Left ventricle myocardium inferior (tissue), 1 donor: Measurements from ENCODE around the gene RING1. TPM values are rescaled to one million over a fixed set of nuclear protein-coding genes. Genes with fewer than 3 reads are reported as not detected.

Experiments used
- DNase-seq: peaks from one replicate; pipeline ENCODE4 v3.0.0-alpha.2; 2020
- H3K27ac ChIP-seq: fragments of 200-600 bp; replicated peaks from 2 replicates; pipeline ENCODE4 v1.8.0; 2021
- H3K27me3 ChIP-seq: fragments of 200-600 bp; 2 replicates; pipeline ENCODE4 v1.8.0; 2021; ENCODE audit warnings: low read depth
- H3K36me3 ChIP-seq: fragments of 200-600 bp; 2 replicates; pipeline ENCODE4 v1.8.0; 2021
- H3K4me1 ChIP-seq: fragments of 200-600 bp; 2 replicates; pipeline ENCODE4 v1.8.0; 2021
- H3K4me3 ChIP-seq: fragments of 200-600 bp; 2 replicates; pipeline ENCODE4 v1.8.0; 2021; ENCODE audit warnings: mild to moderate bottlenecking, moderate library complexity
- H3K9me3 ChIP-seq: fragments of 200-600 bp; replicated peaks from 2 replicates; pipeline ENCODE4 v1.8.0; 2021
- CTCF ChIP-seq: fragments of 200-600 bp; IDR thresholded peaks from 2 replicates; pipeline ENCODE4 v1.8.0; 2021; ENCODE audit warnings: antibody characterized with exemption, mild to moderate bottlenecking, borderline replicate concordance
- intact Hi-C: fragments of 100-400 bp; cut with micrococcal nuclease; formaldehyde crosslinking; loops from one replicate; pipeline ENCODE4 v1.11.0; 2022
- total RNA-seq: library from RNA; stranded (reverse); fragmentation: NEBNext Ultra II Directional; extraction: Animal tissue kit (Norgen Biotek cat#: 25700); gene quantifications from one replicate; pipeline ENCODE4 v1.2.1, GENCODE V29; 2021
- donor health status: DM: no; HTN: yes; CAD: no; lungs with severe emphysema.

The RING1 gene
- total RNA-seq, 1 donor from 2014 or later: 28.4 TPM

- no peak for TF ChIP-seq CTCF
- Histone ChIP-seq H3K27me3 (no peaks in the 10 kb centered on the region), H3K4me1 (peaks cover 9% of the 10 kb centered on the region), H3K4me3 (no peak overlapping the region), H3K9me3 (no peaks in the 10 kb centered on the region), H3K27ac (no peak overlapping the region), H3K36me3 (no peaks in the 10 kb centered on the region)
- intact Hi-C loops: no loop called here
- no peak for DNase-seq
These were observed 29.4 kb upstream of the RING1 start for GRCh38 chr6:33178755-33179475.

- intact Hi-C loops: no loop called here
- H3K27me3 ChIP-seq: no peaks in the 10 kb centered on the region
- H3K4me1 ChIP-seq: peaks cover 9% of the 10 kb centered on the region
- no peak for TF ChIP-seq CTCF
- H3K9me3 ChIP-seq: no peaks in the 10 kb centered on the region
- no peaks in the 10 kb centered on the region for H3K36me3 ChIP-seq
- no peak for DNase-seq
- H3K27ac ChIP-seq: no peak overlapping the region
- H3K4me3 ChIP-seq: no peak overlapping the region
These were observed 27.2 kb upstream of the RING1 start for GRCh38 chr6:33181141-33181540.

- Histone ChIP-seq H3K36me3 (no peaks in the 10 kb centered on the region), H3K27me3 (no peaks in the 10 kb centered on the region), H3K4me3 (no peak overlapping the region), H3K27ac (no peak overlapping the region), H3K9me3 (no peaks in the 10 kb centered on the region), H3K4me1 (peaks cover 9% of the 10 kb centered on the region)
- DNase-seq: no peak
- intact Hi-C loops: no loop called here
- no peak for TF ChIP-seq CTCF
These were observed 25.1 kb upstream of the RING1 start for GRCh38 chr6:33183071-33183683.

GRCh38 chr6:33185190-33185589 lies 23.1 kb upstream of the RING1 start:
- Histone ChIP-seq H3K36me3 (no peaks in the 10 kb centered on the region), H3K27ac (no peak overlapping the region), H3K9me3 (no peaks in the 10 kb centered on the region), H3K4me3 (no peak overlapping the region), H3K4me1 (peaks cover 9% of the 10 kb centered on the region), H3K27me3 (no peaks in the 10 kb centered on the region)
- intact Hi-C loops: no loop called here
- DNase-seq: no peak
- TF ChIP-seq CTCF: no peak

GRCh38 chr6:33185654-33186187 lies 22.6 kb upstream of the RING1 start:
- H3K27ac ChIP-seq: no peak overlapping the region
- H3K27me3 ChIP-seq: no peaks in the 10 kb centered on the region
- H3K4me3 ChIP-seq: no peak overlapping the region
- no peak for DNase-seq
- peaks cover 11% of the 10 kb centered on the region for H3K4me1 ChIP-seq
- H3K9me3 ChIP-seq: no peaks in the 10 kb centered on the region
- H3K36me3 ChIP-seq: no peaks in the 10 kb centered on the region
- TF ChIP-seq CTCF: no peak
- intact Hi-C loops: no loop called here
